Endothelial cell of hepatic sinusoid (primary cell): Measurements from ENCODE around the gene TARS3.

Experiments used
- in situ Hi-C: cut with HindIII; loops from 2 replicates; pipeline ENCODE4 v1.10.0; 2017; ENCODE audit warnings: low sequenced_read_pairs

TARS3 gene

GRCh38 chr15:101707983-101708382, 16.3 kb downstream of the TARS3 start:
- in situ Hi-C loops = no loop called here

- in situ Hi-C loops = no loop called here
Observed at GRCh38 chr15:101702077-101702476, 22.2 kb downstream of the TARS3 start.

- in situ Hi-C loops = no loop called here
Observed at GRCh38 chr15:101698314-101698713, 26.0 kb downstream of the TARS3 start.

GRCh38 chr15:101697488-101697887, 26.8 kb downstream of the TARS3 start:
- in situ Hi-C loops = no loop called here

GRCh38 chr15:101696829-101697228, 27.4 kb downstream of the TARS3 start:
- in situ Hi-C loops = no loop called here

GRCh38 chr15:101694261-101694660, 30.0 kb downstream of the TARS3 start:
- in situ Hi-C loops = no loop called here

- in situ Hi-C loops = no loop called here
Observed at GRCh38 chr15:101692801-101693598, 31.3 kb downstream of the TARS3 start.

- in situ Hi-C loops = no loop called here
Observed at GRCh38 chr15:101689901-101690300, 34.4 kb downstream of the TARS3 start.

GRCh38 chr15:101686718-101687117, 37.6 kb downstream of the TARS3 start:
- in situ Hi-C loops = no loop called here

- in situ Hi-C loops = no loop called here
Observed at GRCh38 chr15:101684877-101685276, 39.4 kb downstream of the TARS3 start.

GRCh38 chr15:101684384-101684783, 39.9 kb downstream of the TARS3 start:
- in situ Hi-C loops = no loop called here

- in situ Hi-C loops = no loop called here
Observed at GRCh38 chr15:101679806-101680205, 44.5 kb downstream of the TARS3 start.

GRCh38 chr15:101676921-101677329, 47.3 kb downstream of the TARS3 start:
- in situ Hi-C loops = no loop called here

GRCh38 chr15:101675796-101676582, 48.3 kb downstream of the TARS3 start:
- in situ Hi-C loops = no loop called here

- in situ Hi-C loops = no loop called here
Observed at GRCh38 chr15:101675015-101675414, 49.3 kb downstream of the TARS3 start.

- in situ Hi-C loops = no loop called here
Observed at GRCh38 chr15:101672298-101672697, 52.0 kb downstream of the TARS3 start.

- in situ Hi-C loops = loop anchor here (5.0 kb wide), 1 partner anchor 53 kb away; the partner anchor contains the start of gene TARS3
Observed at GRCh38 chr15:101669744-101670143, 54.5 kb downstream of the TARS3 start.

GRCh38 chr15:101667881-101668280, 56.4 kb downstream of the TARS3 start:
- in situ Hi-C loops = loop anchor here (5.0 kb wide), 1 partner anchor 54 kb away; the partner anchor contains the start of gene TARS3

- in situ Hi-C loops = no loop called here
Observed at GRCh38 chr15:101664303-101664913, 59.9 kb downstream of the TARS3 start.

GRCh38 chr15:101662203-101662602, 62.1 kb downstream of the TARS3 start:
- in situ Hi-C loops = no loop called here

GRCh38 chr15:101660005-101660404, 64.3 kb downstream of the TARS3 start:
- in situ Hi-C loops = no loop called here
